GM12878 (cell line): ENCODE data around the gene TBX15.

ENCODE experiments used
- ATF3 ChIP-seq: IDR thresholded peaks from 2 replicates; pipeline ENCODE4 v1.6.1; 2011; ENCODE audit warnings: low read depth, mild to moderate bottlenecking, low read length, moderate library complexity, borderline replicate concordance; ENCODE audit errors: extremely low read depth
- CBX5 ChIP-seq: sonication (generic); IDR thresholded peaks from 2 replicates; pipeline ENCODE4 v1.6.1; 2016; ENCODE audit warnings: low read depth, moderate library complexity, mild to moderate bottlenecking, inconsistent platforms
- CEBPB ChIP-seq, 2 experiments: fragments of 150-350 bp in 1 of 2; IDR thresholded peaks; 2 replicates each; pipeline ENCODE4 v1.6.1; 2012 to 2014; ENCODE audit warnings: low read depth in 2 of 2, low read length in 2 of 2, borderline replicate concordance in 1 of 2, inconsistent platforms in 1 of 2
- CHD2 ChIP-seq: IDR thresholded peaks from 2 replicates; pipeline ENCODE4 v1.6.1; 2011; ENCODE audit warnings: low read depth, low read length, improper control_type of control experiment, borderline replicate concordance

DNA sequence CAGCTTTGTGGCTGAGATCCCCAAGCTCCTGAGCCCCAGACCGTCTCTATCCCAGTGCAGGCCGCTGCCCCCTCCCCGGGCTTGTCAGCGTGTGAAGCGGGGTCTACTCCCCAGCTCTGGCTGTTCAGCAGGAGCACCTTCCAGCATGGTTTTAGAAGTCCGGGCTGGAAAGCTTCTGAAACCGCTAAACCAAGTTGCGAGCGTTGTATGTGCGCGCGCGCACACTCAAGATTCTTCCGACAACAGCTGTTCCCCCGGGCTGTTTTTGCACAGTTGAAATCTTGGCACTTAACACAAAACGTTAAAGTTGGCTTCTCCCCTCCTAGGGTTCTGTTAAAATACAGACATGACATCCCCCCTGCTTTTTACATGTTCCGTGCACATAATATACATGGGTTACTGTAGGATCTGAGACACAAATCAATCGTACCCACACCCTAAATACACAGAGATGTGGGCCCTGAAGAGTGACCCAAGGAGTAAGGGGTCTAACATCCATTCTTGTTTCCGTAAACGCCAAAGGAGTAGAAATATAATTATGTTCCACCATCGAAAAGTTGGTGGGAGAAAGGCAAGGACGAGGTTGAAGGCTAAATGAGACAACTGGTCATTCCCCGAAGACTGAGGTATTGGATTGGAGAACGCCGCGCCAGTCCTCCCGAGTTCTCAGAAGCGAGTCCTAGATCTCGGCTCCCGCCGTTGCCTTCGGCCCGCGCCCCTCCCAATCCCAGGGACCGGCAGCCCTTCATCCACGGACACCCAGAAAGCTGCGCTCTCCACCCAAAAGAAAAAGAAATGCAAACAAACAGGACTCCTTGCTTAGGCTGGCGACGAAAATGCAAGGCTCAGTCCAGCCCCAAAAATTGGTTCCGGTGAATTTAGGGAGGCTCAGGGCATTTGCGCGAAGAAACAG is 1.3 kb downstream of the TBX15 start:
- no peak for TF ChIP-seq ATF3
- no peak for TF ChIP-seq CBX5
- no peak for TF ChIP-seq CEBPB (IDR thresholded peaks at IDR 0.05; ENCODE audit: borderline replicate concordance in 1 of 2, low read depth in 2 of 2, low read length in 2 of 2)
- no peak for TF ChIP-seq CHD2
